Endothelial cell of hepatic sinusoid (primary cell): Measurements from ENCODE around the gene SFPQ.
"Not testable (repeated sequence)": the region's sequence is repeated elsewhere in the genome, so short reads cannot be mapped to it uniquely, and the experiment has no call there.

ENCODE experiments used
- in situ Hi-C: cut with HindIII; loops from 2 replicates; pipeline ENCODE4 v1.10.0; 2017; ENCODE audit warnings: low sequenced_read_pairs

The SFPQ gene, protein sequence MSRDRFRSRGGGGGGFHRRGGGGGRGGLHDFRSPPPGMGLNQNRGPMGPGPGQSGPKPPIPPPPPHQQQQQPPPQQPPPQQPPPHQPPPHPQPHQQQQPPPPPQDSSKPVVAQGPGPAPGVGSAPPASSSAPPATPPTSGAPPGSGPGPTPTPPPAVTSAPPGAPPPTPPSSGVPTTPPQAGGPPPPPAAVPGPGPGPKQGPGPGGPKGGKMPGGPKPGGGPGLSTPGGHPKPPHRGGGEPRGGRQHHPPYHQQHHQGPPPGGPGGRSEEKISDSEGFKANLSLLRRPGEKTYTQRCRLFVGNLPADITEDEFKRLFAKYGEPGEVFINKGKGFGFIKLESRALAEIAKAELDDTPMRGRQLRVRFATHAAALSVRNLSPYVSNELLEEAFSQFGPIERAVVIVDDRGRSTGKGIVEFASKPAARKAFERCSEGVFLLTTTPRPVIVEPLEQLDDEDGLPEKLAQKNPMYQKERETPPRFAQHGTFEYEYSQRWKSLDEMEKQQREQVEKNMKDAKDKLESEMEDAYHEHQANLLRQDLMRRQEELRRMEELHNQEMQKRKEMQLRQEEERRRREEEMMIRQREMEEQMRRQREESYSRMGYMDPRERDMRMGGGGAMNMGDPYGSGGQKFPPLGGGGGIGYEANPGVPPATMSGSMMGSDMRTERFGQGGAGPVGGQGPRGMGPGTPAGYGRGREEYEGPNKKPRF

DNA sequence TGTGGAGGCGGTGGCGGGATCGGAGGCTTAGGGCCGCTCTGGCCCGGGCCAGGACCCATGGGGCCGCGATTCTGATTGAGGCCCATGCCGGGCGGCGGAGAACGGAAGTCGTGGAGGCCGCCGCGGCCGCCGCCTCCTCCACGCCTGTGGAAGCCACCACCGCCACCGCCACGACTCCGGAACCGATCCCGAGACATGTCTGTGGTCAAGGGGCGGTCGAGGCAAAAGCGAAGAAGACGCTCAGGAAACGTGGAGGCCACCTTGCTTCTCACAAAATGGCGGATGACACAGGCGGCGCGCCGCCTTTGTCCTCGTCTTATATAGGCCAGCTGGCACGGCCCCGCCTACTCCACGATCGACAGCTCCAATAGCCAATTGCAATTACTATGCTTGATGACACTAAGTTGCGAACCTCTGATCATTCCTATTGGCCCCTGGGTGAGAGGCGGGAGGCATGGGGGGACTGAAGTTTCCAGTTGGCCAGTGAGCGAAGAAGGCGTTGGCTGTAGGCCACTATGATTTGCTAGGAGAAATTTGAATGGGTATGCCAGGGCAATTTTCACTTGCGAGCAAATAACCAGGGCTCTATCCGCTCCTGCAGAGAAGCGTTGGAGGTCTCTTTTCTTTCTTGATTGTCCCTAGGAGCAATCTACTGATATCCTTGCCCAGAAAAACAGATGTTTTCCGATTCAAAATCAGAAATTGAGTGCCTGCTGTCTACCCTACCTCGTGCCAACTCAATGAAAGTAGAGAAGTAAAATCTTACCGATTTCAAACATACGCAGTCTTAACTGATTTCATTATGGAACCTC lies at the start of gene SFPQ:
TSS of gene SFPQ (minus strand) at position 293 of the 812 bp plus-strand sequence. CDS start at position 197, 96 bp downstream.
- in situ Hi-C loops, result no loop called here

DNA sequence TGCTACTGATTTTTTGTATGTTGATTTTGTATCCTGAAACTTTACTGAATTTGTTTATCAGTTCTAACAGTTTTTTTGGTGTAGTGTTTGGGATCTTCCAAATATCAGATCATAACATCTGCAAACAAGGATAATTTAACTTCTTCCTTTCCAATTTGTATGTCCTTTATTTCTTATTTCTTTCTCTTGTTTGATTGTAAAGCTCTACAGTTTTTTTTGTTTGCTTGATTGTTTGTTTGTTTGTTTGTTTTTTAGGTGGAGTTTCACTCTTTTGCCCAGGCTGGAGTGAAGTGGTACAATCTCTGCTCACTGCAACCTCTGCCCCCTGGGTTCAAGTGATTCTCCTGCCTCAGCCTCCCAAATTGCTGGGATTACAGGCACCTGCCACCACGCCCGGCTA lies 43.8 kb upstream of the SFPQ start:
- in situ Hi-C loops, result not testable (repeated sequence)

DNA sequence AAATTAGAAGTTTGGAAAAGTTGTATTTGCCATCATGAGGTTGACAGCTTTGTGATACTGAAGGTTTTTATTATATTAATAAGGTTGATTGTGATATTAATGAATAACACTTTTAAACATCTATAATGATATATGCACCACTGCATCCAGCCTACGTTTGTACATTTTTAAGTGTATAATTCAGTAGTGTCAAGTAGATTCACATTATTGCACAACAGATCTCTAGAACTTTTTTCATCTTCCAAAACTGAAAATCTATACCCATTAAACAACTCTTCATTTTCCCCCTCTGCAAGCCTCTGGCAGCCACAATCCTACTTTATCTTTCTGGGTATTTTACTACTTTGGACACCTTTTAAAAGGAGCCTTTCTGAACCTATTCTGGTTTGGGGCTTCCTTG lies 38.3 kb upstream of the SFPQ start:
- in situ Hi-C loops, result no loop called here

DNA sequence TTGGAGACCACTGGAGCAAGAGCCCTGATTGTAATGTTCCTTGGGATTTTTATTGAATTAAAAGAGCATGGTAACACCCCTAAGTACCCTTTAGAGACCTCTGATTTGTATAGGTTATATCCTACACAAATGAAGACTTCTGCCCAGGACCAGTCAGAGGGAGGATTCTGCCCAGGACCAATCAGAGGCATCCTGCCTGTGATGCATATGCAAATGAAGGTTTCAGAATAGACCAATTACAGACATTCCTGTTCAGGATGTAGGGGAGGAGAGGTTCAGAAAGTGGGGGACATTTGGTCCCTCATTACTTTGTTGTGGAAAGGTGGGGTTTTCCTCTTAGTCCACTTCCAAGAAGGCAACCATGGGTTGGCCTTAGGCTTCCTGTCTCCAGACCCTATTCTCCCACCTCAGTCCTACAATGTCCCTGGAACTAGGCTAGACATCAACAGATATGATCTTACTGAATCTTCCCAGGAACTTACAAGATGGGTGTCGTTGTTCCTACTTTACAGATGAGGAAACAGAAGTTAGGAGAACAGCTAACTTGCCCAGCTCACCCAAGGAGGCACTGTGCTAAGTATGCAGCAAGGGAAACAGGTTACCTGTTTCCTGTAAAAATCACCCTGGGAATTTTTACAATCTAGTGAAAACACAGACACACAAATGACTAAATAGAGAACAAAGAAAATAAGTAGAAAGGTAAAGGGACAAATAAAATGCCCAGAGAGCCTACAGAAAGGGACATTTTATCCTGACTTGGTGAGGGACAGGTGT lies 36.8 kb upstream of the SFPQ start:
- in situ Hi-C loops, result no loop called here

DNA sequence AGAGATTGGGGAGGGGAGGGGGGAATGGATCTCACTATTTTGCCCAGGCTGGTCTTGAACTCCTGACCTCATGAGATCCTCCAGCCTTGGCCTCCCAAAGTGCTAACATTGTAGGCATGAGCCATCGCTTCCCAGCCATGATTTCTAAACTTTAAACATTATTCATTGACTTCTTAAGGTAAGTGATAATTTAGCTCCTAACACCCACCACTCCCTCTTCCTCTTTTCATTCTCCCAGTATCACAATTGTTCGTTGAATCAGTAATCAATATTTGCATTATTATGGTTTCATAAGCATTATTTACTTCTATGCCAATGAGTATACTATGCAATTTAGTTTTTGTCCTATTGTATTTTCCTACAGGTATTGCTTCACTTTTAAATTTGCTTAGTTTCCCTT lies 33.6 kb upstream of the SFPQ start:
- in situ Hi-C loops, result no loop called here

DNA sequence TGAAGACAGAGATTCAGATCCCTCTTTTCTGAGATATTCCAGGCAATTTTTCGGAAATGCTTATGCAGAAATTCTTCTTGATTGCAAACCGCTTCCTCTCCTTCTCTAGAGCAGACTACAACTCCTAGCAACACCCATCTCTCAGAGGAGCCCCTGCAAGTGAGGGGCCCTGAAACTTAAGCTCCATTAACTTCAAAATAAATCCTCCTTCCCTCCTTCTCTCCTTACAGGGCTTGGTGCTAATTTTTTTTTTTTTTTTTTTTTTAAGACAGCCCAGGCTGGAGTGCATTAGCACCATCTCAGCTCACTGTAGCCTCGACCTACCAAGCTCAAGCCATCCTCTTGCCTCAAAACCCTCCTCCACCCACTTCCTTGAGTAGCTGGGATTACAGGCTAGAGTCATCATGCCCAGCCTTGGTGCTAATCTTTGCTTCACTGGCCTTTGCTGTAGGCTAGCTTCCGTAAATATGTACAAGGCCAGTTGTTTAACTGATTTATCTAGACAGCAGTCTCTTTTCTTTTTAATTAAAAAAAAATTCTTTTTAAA lies 30.2 kb upstream of the SFPQ start:
- in situ Hi-C loops, result no loop called here

DNA sequence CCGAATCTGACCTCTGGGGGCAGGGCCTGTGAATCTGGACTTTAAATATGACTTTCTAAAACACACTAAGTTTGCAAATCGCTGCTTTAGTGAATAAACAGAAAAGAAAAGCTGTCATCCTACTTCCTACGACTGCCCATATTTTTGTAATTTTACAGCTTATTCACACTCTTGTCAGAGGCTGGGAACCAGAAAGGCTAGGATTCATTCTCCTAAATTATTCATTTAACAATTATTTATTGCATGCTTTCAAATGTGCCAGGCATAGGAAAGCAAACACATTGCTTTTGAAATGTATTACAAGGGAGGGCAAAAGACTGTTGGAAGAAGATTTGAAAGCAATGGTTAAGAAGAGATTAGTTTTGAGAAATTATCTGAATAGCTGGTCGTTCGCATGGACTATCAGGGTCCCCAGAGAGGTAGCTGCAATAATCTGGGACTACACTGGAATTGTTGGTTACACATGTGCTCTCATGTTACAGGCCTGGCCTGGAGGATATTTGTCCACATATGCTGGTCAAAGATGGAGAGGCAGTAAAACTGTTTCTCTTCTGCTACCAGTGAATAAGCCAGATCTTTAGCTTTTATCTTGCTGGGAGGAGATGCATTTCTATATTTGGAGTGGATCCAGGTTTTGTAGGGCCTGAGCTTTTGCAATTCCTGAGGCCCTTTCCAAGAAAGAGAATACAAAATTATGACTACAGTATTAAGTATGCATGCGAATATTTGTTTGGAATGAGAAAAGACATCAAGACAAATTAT lies 29.6 kb upstream of the SFPQ start:
- in situ Hi-C loops, result no loop called here

DNA sequence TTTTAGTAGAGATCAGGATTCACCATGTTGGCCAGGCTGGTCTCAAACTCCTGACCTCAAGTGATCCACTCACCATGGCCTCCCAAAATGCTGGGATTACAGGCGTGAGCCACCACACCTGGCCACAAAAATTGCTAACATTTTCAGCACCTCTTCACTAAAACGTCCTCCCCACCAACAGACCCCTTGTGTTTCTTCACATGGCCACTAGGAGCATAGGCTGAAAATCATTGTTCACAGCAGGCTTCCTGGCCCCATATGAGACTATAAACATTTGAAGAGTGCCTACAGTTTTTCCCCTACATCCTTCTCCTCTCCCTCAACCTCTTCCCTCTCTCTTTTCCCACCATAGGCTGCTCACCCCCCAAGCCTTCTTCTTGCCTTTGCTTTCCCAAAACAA lies 28.0 kb upstream of the SFPQ start:
- in situ Hi-C loops, result no loop called here

DNA sequence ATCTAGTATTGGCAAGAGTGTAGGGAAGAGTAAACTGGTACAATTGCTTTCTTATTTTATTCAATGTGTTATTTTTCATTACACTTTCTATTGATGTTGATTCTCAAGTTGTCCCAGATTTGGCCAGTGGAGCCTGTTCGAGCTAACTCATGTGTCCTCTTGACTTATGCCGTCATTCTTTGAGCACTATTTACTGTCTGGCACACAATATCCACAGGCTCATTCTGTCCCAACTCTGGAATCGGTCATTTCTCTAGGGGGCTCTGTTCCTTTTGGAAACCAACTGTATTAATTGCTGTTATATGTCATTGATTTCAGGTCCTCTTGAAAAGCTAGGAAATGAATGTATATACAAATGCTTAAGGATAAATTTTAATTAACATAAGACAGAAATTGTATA lies 22.4 kb upstream of the SFPQ start:
- in situ Hi-C loops, result no loop called here

DNA sequence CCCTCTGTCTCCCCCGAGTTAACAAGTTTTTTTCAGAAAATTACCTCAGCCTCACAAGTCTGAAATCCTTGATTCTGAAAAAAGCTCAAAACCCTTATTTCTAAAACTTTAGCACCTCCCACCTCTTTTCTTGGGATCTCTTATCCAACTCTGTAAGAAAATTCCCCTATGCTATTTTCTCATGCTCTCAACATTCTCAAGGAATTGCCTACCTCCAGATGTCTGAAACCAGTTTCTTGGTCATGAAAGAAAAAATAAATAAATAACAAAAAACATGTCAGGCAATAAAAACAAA lies 18.1 kb upstream of the SFPQ start:
- in situ Hi-C loops, result no loop called here

DNA sequence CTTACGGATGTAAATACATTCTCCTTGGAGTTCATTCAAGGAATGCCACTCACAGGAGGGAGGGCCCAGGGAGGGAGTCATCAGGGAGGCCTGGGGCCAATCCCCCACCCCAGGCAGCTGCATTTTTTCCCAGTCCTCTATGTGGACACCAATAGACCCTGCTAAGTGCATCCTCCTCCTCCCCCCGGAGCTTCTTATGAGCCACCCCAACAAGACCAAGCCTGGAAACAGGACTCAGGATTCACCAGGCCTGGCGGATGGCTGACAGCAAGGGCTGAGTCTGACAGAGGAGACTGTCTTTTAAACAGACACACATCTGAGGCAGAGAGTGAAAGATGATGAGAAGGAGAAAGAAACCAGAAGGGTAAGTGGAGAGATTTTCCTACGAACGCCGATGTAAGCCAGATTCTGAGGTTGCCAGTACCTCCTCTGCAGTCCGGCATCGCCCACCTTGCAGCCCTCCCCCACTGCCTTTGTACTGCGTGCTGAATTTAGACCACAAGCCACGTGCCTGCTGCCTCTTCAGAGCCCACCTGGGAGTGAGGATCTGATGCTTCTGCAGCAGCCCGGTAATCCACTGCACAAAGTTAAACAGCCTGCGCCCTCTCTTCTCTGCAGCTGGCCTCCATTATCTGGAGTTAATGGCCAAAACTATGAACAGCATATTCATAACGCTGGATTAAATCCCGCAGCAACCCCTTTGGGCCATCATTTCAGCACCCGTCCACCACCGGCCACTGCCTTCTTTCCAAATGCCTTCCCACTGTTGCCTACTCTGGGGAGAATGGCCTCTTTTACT lies 17.6 kb upstream of the SFPQ start:
- in situ Hi-C loops, result no loop called here

DNA sequence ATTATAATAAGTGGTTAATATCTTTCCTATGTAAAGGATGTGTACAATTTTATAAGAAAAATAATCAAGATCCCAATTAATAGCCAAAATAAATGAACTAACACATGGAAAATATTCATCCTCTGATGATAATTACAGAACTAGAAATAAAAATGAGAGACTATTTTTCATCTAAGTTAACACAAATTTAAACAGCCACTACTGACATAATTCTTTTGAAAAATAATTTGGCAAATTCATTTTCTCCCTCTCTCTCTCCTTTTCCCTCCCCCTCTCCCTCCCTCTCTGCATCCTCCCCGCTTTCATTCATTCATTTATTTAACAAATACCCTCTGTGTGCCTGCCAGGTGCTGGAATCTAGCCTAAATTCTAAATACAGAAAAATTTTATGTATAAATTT lies 10.3 kb upstream of the SFPQ start:
- in situ Hi-C loops, result no loop called here

DNA sequence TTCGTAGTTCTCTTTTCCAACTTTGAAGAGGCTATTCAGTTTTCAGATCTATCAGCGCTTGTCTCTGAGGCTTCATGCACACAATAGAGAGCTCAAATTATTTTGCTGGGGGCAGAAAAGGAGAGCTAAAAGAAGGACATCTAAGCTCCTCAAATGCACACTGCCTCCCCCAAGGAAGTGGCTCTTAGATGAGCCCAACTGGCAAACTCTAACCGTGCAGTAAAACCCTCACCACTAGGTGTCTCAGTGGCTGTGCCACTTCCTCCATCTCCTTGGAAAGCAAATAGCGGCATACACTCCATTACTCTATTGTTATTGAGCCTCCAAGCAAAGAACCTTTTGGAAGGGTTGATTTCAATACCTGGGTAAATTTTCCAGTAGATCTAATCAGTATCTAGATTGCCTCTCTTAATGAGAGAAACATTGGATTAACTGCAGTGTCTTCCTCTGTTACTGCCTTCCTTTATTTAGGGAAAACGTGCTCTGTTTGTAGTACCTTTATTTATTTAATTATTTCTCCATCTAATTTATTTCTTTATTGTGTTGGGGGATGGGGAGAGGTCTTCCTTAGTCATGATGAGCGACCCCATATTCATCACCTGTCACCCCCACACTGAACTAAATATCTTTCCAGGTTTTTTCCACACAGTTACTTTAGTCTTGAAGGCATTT lies 9.2 kb upstream of the SFPQ start:
- in situ Hi-C loops, result no loop called here

DNA sequence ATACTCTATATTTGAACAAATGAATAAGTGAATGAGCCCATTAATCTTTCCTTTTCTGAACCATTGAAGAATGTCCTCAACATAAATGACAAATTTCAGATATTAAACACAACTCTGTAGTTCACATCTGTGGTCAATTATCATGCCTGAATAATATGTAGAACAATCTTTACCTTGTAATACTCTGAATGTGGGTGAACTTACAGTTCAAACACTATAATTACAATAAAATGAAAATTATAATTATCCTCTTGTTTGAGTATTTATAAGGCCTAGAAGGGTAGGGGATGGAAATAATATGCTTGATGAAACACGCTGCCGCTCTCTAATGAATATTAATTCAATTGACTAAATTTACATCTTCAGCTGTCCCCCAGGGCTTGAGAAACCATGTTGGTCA lies 8.7 kb upstream of the SFPQ start:
- in situ Hi-C loops, result no loop called here

DNA sequence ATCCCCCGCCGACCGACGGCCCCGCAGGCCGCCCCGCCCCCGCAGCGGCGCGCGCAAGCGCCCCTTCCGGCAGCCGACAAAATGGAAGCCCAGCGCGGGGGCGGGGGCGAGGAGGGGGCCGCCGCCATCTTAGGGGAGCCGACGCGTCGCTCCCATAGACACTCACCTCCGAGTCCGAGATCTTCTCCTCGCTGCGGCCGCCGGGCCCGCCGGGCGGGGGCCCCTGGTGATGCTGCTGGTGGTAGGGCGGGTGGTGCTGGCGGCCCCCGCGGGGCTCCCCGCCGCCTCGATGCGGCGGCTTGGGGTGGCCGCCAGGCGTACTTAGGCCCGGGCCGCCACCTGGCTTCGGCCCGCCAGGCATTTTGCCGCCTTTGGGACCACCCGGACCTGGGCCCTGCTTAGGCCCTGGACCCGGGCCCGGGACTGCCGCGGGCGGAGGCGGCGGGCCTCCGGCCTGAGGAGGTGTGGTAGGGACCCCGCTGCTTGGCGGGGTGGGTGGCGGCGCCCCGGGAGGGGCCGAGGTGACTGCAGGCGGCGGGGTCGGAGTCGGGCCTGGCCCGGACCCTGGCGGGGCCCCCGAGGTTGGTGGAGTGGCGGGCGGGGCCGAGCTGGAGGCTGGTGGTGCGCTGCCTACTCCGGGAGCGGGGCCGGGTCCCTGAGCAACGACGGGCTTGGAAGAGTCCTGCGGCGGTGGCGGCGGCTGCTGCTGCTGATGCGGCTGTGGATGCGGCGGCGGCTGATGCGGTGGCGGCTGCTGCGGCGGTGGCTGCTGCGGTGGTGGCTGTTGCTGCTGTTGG lies 691 bp downstream of the SFPQ start:
- in situ Hi-C loops, result no loop called here

DNA sequence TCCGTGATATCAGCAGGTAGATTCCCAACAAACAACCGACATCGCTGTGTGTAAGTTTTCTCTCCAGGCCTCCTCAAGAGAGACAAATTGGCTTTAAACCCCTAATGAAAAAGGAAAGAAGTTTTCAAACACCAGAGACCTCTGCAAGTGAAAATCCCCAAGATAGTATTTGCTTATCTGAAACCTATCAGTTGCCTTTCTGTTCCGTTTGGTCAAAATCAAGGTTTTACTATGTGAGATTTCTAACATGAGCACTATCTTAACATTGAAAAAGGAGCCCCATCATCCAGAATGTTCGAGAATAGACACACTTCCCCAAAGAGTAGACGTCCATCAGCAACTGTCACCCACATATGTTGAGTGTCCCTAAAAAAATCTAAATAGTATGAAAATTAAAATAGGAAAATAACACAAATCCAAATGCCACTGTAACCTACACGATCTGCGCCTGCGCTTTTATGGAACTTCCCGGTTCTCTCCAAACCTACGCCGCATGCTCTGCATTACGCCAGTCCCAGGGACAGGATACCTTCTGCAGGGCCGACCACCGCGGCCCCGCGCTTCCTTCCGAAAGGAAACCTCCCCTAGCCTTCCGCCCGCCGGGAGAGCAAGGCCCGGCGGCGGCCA lies 1.4 kb downstream of the SFPQ start:
- in situ Hi-C loops, result no loop called here

DNA sequence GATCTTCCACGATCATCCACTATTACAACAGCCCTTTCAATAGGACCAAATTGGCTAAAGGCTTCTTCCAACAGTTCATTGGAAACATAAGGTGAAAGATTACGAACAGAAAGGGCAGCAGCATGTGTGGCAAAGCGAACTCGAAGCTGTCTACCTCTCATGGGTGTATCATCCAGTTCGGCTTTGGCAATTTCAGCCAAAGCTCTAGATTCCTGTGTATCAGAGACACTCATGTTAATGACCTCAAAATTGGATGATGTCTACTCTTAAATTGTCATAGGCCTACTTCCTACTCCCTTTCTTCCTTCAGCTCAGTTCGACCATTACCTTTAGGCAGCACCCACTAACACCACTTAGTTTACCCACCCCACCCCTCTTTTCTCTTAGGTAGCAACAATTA lies 2.2 kb downstream of the SFPQ start:
- in situ Hi-C loops, result no loop called here
